IMR-90 (cell line): Measurements from ENCODE around the gene EFEMP2. TPM values are rescaled to one million over a fixed set of nuclear protein-coding genes. Genes with fewer than 3 reads are reported as not detected.
A peak's percentile ranks its signal among the peaks of the same experiment; 100 is the strongest.

Experiments used
- ATAC-seq: fragments of 200-7000 bp; cut with Tn5 transposase; 2 replicates; pipeline ENCODE4 v1.9.1; 2020; ENCODE audit warnings: low read depth, mild to moderate bottlenecking, moderate library complexity
- BruUV-seq: library from RNA; stranded (reverse); fragments of 400-500 nt; replicated peaks from 2 replicates; lab custom pipeline; 2021; lab: Mats Ljungman, UMichigan
- CTCF ChIA-PET: fragments of 300-600 bp; formaldehyde crosslinking; extraction: SDS; loops from one replicate; lab custom pipeline; 2021; ENCODE audit warnings: antibody characterized with exemption; lab: Yijun Ruan, JAX
- POLR2A ChIA-PET: fragments of 300-600 bp; sonication (Branson Sonifier 250); formaldehyde crosslinking; loops from one replicate; lab custom pipeline; 2022; ENCODE audit warnings: antibody characterized with exemption; ENCODE audit not compliant: unreplicated experiment; lab: Charles Lee
- DNase-seq: peaks from one replicate; pipeline ENCODE4 v3.0.0; 2013
- H2AFZ ChIP-seq: replicated peaks from 2 replicates; pipeline ENCODE3; 2013; ENCODE audit warnings: low read length, mild to moderate bottlenecking; ENCODE audit not compliant: poor library complexity
- H2AK5ac ChIP-seq: 2 replicates; pipeline ENCODE4 v1.6.1; 2013; ENCODE audit warnings: low read depth, low read length, inconsistent platforms
- H2AK9ac ChIP-seq: replicated peaks from 2 replicates; pipeline ENCODE3; 2013; ENCODE audit warnings: mild to moderate bottlenecking, low read depth, low read length, moderate library complexity; ENCODE audit not compliant: poor library complexity
- H2BK120ac ChIP-seq: 2 replicates; pipeline ENCODE4 v1.6.1; 2013; ENCODE audit warnings: low read depth, low read length, inconsistent platforms
- H2BK15ac ChIP-seq: 3 replicates; pipeline ENCODE4 v1.6.1; 2013; ENCODE audit warnings: low read depth, low read length, inconsistent platforms
- H2BK20ac ChIP-seq: 2 replicates; pipeline ENCODE4 v1.6.1; 2013; ENCODE audit warnings: low read depth, mild to moderate bottlenecking, inconsistent platforms, low read length, moderate library complexity
- H2BK5ac ChIP-seq: 2 replicates; pipeline ENCODE4 v1.6.1; 2013; ENCODE audit warnings: mild to moderate bottlenecking, low read depth, low read length, inconsistent platforms; ENCODE audit not compliant: poor library complexity, severe bottlenecking
- H3K14ac ChIP-seq: replicated peaks from 2 replicates; pipeline ENCODE4 v1.6.1; 2013; ENCODE audit warnings: low read depth, low read length, inconsistent platforms
- H3K18ac ChIP-seq: 2 replicates; pipeline ENCODE4 v1.6.1; 2013; ENCODE audit warnings: low read depth, low read length, control low read depth
- H3K23ac ChIP-seq: 2 replicates; pipeline ENCODE4 v1.6.1; 2013; ENCODE audit warnings: low read depth, low read length, inconsistent platforms
- H3K27ac ChIP-seq: 2 replicates; pipeline ENCODE4 v1.5.1; 2013; ENCODE audit warnings: mild to moderate bottlenecking, control low read depth, low read length; ENCODE audit not compliant: insufficient read depth
- H3K27me3 ChIP-seq: 2 replicates; pipeline ENCODE4 v1.6.1; 2013; ENCODE audit warnings: low read length; ENCODE audit not compliant: control insufficient read depth, insufficient read depth
- H3K36me3 ChIP-seq: 2 replicates; pipeline ENCODE4 v1.6.1; 2013; ENCODE audit warnings: low read length, mixed read lengths; ENCODE audit not compliant: control insufficient read depth, insufficient read depth
- H3K4ac ChIP-seq: 2 replicates; pipeline ENCODE4 v1.6.1; 2013; ENCODE audit warnings: low read depth, low read length, inconsistent platforms
- H3K4me1 ChIP-seq: 2 replicates; pipeline ENCODE4 v1.6.1; 2013; ENCODE audit warnings: low read length, mixed read lengths; ENCODE audit not compliant: control insufficient read depth, insufficient read depth
- H3K4me2 ChIP-seq: 2 replicates; pipeline ENCODE4 v1.6.1; 2013; ENCODE audit warnings: low read depth, mild to moderate bottlenecking, control low read depth, low read length, moderate library complexity
- H3K4me3 ChIP-seq: 2 replicates; pipeline ENCODE4 v1.5.1; 2013; ENCODE audit warnings: low read depth, mild to moderate bottlenecking, control low read depth, low read length, moderate library complexity; ENCODE audit not compliant: insufficient read depth
- H3K56ac ChIP-seq: 2 replicates; pipeline ENCODE4 v1.6.1; 2013; ENCODE audit warnings: low read length, inconsistent platforms; ENCODE audit not compliant: insufficient read depth; ENCODE audit errors: extremely low read depth
- H3K79me1 ChIP-seq, 2 experiments: 2 replicates each; pipeline ENCODE4 v1.6.1; 2013; ENCODE audit warnings: low read length in 2 of 2, inconsistent platforms in 1 of 2, low read depth in 1 of 2
- H3K9ac ChIP-seq: 2 replicates; pipeline ENCODE4 v1.6.1; 2013; ENCODE audit warnings: low read depth, low read length, control low read depth
- H3K9me1 ChIP-seq: 2 replicates; pipeline ENCODE4 v1.6.1; 2013; ENCODE audit warnings: low read length, inconsistent platforms; ENCODE audit not compliant: insufficient read depth
- H3K9me3 ChIP-seq: 2 replicates; pipeline ENCODE4 v1.6.1; 2013; ENCODE audit warnings: low read length; ENCODE audit not compliant: control insufficient read depth, insufficient read depth
- H4K20me1 ChIP-seq: 2 replicates; pipeline ENCODE4 v1.6.1; 2013; ENCODE audit warnings: low read length, inconsistent platforms; ENCODE audit not compliant: insufficient read depth
- H4K5ac ChIP-seq: 2 replicates; pipeline ENCODE4 v1.6.1; 2013; ENCODE audit warnings: mild to moderate bottlenecking, low read depth, low read length, control low read depth
- H4K8ac ChIP-seq, 2 experiments: 2 replicates each; pipeline ENCODE4 v1.6.1; 2013; ENCODE audit warnings: low read depth in 2 of 2, low read length in 2 of 2, control low read depth in 1 of 2, inconsistent platforms in 1 of 2
- H4K91ac ChIP-seq: 2 replicates; pipeline ENCODE4 v1.6.1; 2013; ENCODE audit warnings: low read depth, low read length, inconsistent platforms; ENCODE audit not compliant: insufficient read depth
- BHLHE40 ChIP-seq: fragments of 150-350 bp; IDR thresholded peaks from 2 replicates; pipeline ENCODE4 v1.6.1; 2016; ENCODE audit warnings: mild to moderate bottlenecking, low read depth, low read length
- CEBPB ChIP-seq: IDR thresholded peaks from 2 replicates; pipeline ENCODE4 v1.6.1; 2012; ENCODE audit warnings: low read depth, low read length, improper control_type of control experiment
- CHD1 ChIP-seq: IDR thresholded peaks from 2 replicates; pipeline ENCODE4 v1.6.1; 2012; ENCODE audit warnings: low read depth, low read length, improper control_type of control experiment
- CTCF ChIP-seq: conservative IDR thresholded peaks from 2 replicates; pipeline ENCODE4 v1.5.1; 2012; ENCODE audit warnings: mild to moderate bottlenecking, low read depth, low read length, improper control_type of control experiment
- ELK1 ChIP-seq: fragments of 150-350 bp; IDR thresholded peaks from 2 replicates; pipeline ENCODE4 v1.6.1; 2016; ENCODE audit warnings: low read depth, mild to moderate bottlenecking, low read length, moderate library complexity, borderline replicate concordance
- FOS ChIP-seq: fragments of 150-350 bp; IDR thresholded peaks from 2 replicates; pipeline ENCODE4 v1.6.1; 2016; ENCODE audit warnings: low read depth, low read length
- MAFK ChIP-seq: IDR thresholded peaks from 2 replicates; pipeline ENCODE4 v1.6.1; 2012; ENCODE audit warnings: low read depth, low read length, improper control_type of control experiment
- MAZ ChIP-seq: IDR thresholded peaks from 2 replicates; pipeline ENCODE4 v1.6.1; 2012; ENCODE audit warnings: low read depth, mild to moderate bottlenecking, low read length, improper control_type of control experiment, moderate library complexity, borderline replicate concordance
- MXI1 ChIP-seq: IDR thresholded peaks from 2 replicates; pipeline ENCODE4 v1.6.1; 2012; ENCODE audit warnings: low read depth, mild to moderate bottlenecking, low read length, moderate library complexity, borderline replicate concordance
- NFE2L2 ChIP-seq: fragments of 150-350 bp; IDR thresholded peaks from 2 replicates; pipeline ENCODE4 v1.6.1; 2016; ENCODE audit warnings: low read depth, mild to moderate bottlenecking, low read length
- POLR2A ChIP-seq: IDR thresholded peaks from 2 replicates; pipeline ENCODE4 v1.6.1; 2012; ENCODE audit warnings: mild to moderate bottlenecking, low read depth, low read length
- RAD21 ChIP-seq: IDR thresholded peaks from 2 replicates; pipeline ENCODE4 v1.6.1; 2012; ENCODE audit warnings: low read length, improper control_type of control experiment
- RCOR1 ChIP-seq: IDR thresholded peaks from 2 replicates; pipeline ENCODE4 v1.6.1; 2012; ENCODE audit warnings: mild to moderate bottlenecking, low read length, improper control_type of control experiment; ENCODE audit not compliant: insufficient replicate concordance
- RFX5 ChIP-seq: IDR thresholded peaks from 2 replicates; pipeline ENCODE4 v1.8.0; 2012; ENCODE audit warnings: low read depth, mild to moderate bottlenecking, low read length, moderate library complexity
- SMC3 ChIP-seq: fragments of 150-350 bp; IDR thresholded peaks from 2 replicates; pipeline ENCODE4 v1.6.1; 2016; ENCODE audit warnings: low read depth, mild to moderate bottlenecking, antibody characterized with exemption, low read length, moderate library complexity
- USF2 ChIP-seq: fragments of 150-350 bp; IDR thresholded peaks from 2 replicates; pipeline ENCODE4 v1.6.1; 2017; ENCODE audit warnings: mild to moderate bottlenecking, antibody characterized with exemption, low read length, low read depth
- WGBS, 2 experiments: methylation state at CpG; one replicate each; pipeline versions ENCODE4 v1.1.5 to v1.1.7; 2013; ENCODE audit warnings: missing lambda C conversion rate in 2 of 2; ENCODE audit not compliant: insufficient read length in 1 of 2; ENCODE audit errors: extremely low coverage in 2 of 2; 5-methylcytosine and 5-hydroxymethylcytosine counted together
- dilution Hi-C: fragments of 300-500 bp; cut with HindIII; formaldehyde crosslinking; loops from one replicate; pipeline ENCODE4 v1.14.3; 2018; ENCODE audit warnings: low sequenced_read_pairs; ENCODE audit not compliant: unreplicated experiment
- in situ Hi-C: fragments of 300-500 bp; cut with MboI; formaldehyde crosslinking; loops from 3 replicates; pipeline ENCODE4 v1.14.3; 2019; ENCODE audit warnings: low sequenced_read_pairs, inconsistent platforms, mixed read lengths
- intact Hi-C: fragments of 100-400 bp; cut with micrococcal nuclease; formaldehyde crosslinking; loops from 2 replicates; pipeline ENCODE4 v1.10.0; 2022
- polyA plus RNA-seq, 3 experiments: library from polyadenylated mRNA; depleted of rRNA; stranded (reverse); fragments of >200 nt; gene quantifications; 2 replicates each; pipeline ENCODE4 v1.2.3, GENCODE V29; 2012; ENCODE audit warnings: low replicate concordance in 1 of 3
- total RNA-seq: library from RNA; depleted of rRNA; stranded (reverse); fragments of >200 nt; gene quantifications from 2 replicates; pipeline ENCODE4 v1.2.3, GENCODE V29; 2012

EFEMP2 gene
- total and polyA plus RNA-seq, 2 of the 4 experiments (the other 2 are of a cell fraction) = 62.7 to 431 TPM

- Histone ChIP-seq H3K36me3 (no peaks in the 10 kb centered on the region), H3K56ac (no peak overlapping the region), H3K18ac (no peak overlapping the region), H2BK20ac (peak overlapping the region; percentile 81), H2AFZ (no peak overlapping the region), H3K4me1 (peaks cover 24% of the 10 kb centered on the region), H3K14ac (peak overlapping the region; percentile 76), H4K8ac (peak overlapping the region in 1 of 2 experiments; percentile 9; a peak in 2 of 4 replicates), H3K9ac (no peak overlapping the region), H3K4me2 (no peak overlapping the region), H3K9me1 (peaks cover 21% of the 10 kb centered on the region), H2BK15ac (peak overlapping the region; percentile 70), H4K91ac (peak overlapping the region; percentile 67), H3K4me3 (no peak overlapping the region), H4K20me1 (no peaks in the 10 kb centered on the region), H2BK5ac (no peak overlapping the region), H3K27ac (no peak overlapping the region), H3K79me1 (peaks cover 32 to 72% of the 10 kb centered on the region in 2 experiments; a peak in 3 of 4 replicates), H2AK5ac (peak overlapping the region; percentile 69), H3K4ac (peak overlapping the region; percentile 48), H3K23ac (peak overlapping the region; percentile 70; the same call in 1 of the 2 replicates), H3K9me3 (no peaks in the 10 kb centered on the region), H3K27me3 (no peaks in the 10 kb centered on the region), H2AK9ac (peak overlapping the region; percentile 47), H2BK120ac (peak overlapping the region; percentile 83), H4K5ac (no peak overlapping the region; the same call in 1 of the 2 replicates)
- intact Hi-C loops = no loop called here
- ChIA-PET POLR2A (interaction anchor here (1.0 kb wide), 1 partner anchor 11 kb away, joined by 3 read pairs; no protein-coding TSS in a partner anchor), CTCF (interaction anchor here (0.5 kb wide), 1 partner anchor 18 kb away, joined by 3 read pairs; the partner anchor contains the start of gene FIBP)
- in situ Hi-C loops = no loop called here
- dilution Hi-C loops = no loop called here
- TF ChIP-seq POLR2A (no peak), MXI1 (no peak), CHD1 (no peak), NFE2L2 (no peak), RCOR1 (no peak), MAFK (no peak), SMC3 (no peak), USF2 (no peak), BHLHE40 (no peak), RAD21 (no peak), CTCF (no peak), CEBPB (no peak), MAZ (no peak), FOS (no peak), ELK1 (no peak), RFX5 (no peak)
- no TSS peak for BruUV-seq
- no peak for ATAC-seq
- WGBS, 2 experiments = no CpG with 5 or more reads among the region's 5 CpGs
- no peak for DNase-seq
Measured at GRCh38 chr11:65906602-65907001, 34.0 kb upstream of the EFEMP2 start.
